ENCODE data around the gene CARD10. TPM values are rescaled to one million over a fixed set of nuclear protein-coding genes. Genes with fewer than 3 reads are reported as not detected.

The CARD10 gene
- total and polyA plus RNA-seq, 4 donors, result 6.8 to 16.3 (median 10.2) TPM

DNA sequence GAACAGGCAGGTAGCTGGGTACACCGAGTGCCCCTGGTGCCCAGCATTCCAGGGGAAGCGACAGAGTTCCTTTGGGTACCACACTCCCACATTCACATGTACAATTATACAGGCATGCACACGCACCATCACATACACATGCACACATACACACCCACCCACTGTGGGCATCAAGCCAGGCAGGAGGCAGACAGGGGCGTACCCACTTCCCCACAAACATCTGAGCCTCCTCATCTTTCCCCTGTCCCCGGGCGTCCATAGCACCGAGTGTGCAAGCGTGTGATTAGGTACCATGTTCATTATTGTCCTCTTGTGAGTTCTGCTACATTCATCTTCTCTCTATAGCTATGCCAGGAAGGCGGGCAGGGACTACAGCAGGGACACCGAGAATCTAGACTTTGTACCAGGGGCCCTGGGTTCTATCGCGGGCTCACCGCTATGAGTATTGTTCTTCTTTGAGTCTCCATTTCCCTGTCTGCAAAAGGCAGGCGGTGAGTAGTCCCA is 2.1 kb upstream of the CARD10 start:
- no peak overlapping the region for H3K9ac ChIP-seq (ENCODE audit: insufficient read depth in 1 of 2, low read length in 2 of 2)
- H3K27ac ChIP-seq (ENCODE audit: low read depth in 1 of 2, low read length in 1 of 2), result no peak overlapping the region
- TF ChIP-seq, protein P1, sequence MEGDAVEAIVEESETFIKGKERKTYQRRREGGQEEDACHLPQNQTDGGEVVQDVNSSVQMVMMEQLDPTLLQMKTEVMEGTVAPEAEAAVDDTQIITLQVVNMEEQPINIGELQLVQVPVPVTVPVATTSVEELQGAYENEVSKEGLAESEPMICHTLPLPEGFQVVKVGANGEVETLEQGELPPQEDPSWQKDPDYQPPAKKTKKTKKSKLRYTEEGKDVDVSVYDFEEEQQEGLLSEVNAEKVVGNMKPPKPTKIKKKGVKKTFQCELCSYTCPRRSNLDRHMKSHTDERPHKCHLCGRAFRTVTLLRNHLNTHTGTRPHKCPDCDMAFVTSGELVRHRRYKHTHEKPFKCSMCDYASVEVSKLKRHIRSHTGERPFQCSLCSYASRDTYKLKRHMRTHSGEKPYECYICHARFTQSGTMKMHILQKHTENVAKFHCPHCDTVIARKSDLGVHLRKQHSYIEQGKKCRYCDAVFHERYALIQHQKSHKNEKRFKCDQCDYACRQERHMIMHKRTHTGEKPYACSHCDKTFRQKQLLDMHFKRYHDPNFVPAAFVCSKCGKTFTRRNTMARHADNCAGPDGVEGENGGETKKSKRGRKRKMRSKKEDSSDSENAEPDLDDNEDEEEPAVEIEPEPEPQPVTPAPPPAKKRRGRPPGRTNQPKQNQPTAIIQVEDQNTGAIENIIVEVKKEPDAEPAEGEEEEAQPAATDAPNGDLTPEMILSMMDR (IDR thresholded peaks at IDR 0.05; ENCODE audit: control extremely low read depth, extremely low read depth), result no peak
- ATAC-seq (ENCODE audit: insufficient read depth, low FRiP score) (no peak), DNase-seq (peak in 1 of 3 donors; percentile 13)
- 54 to 59% methylated on average over 14 of the region's 14 CpGs for WGBS, 2 donors
- H3K27me3 ChIP-seq (ENCODE audit: control insufficient read depth in 3 of 3, insufficient read depth in 3 of 3, low read length in 2 of 3), result peaks cover 0 to 3% (median 0%) of the 10 kb centered on the region in 3 donors
- H3K4me1 ChIP-seq (ENCODE audit: control insufficient read depth in 5 of 5, insufficient read depth in 5 of 5, low read length in 5 of 5), result peaks cover 0 to 11% (median 0%) of the 10 kb centered on the region in 5 donors
- no peaks in the 10 kb centered on the region for H3K9me3 ChIP-seq (ENCODE audit: control insufficient read depth in 4 of 4, insufficient read depth in 3 of 4, low read length in 3 of 4)
- no peak overlapping the region for H3K4me3 ChIP-seq
- no peaks in the 10 kb centered on the region for H3K36me3 ChIP-seq (ENCODE audit: control insufficient read depth in 4 of 4, insufficient read depth in 4 of 4, low read length in 4 of 4)

DNA sequence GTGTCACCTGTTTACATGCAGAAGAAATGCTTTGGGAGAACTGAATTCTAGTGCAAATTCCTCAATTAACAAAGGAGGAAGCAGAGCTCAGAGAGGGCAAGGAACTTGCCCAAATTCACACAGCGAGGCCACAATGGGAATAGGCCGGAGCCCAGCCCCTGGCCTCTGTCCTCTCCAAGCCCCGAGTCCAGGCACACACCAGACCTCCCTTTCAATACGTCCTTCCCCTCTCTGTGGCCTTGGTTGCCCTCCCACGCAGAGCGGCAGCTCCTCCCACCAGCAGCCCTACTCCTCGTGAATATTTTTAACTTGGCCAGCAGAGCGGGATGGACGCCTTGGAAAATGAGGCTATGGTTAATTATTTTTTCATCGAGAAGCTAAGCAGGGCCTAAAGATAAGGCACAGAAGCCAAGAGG is 1.6 kb upstream of the CARD10 start:
- H3K4me3 ChIP-seq, result no peak overlapping the region
- H3K4me1 ChIP-seq (ENCODE audit: control insufficient read depth in 5 of 5, insufficient read depth in 5 of 5, low read length in 5 of 5), result peaks cover 0 to 9% (median 0%) of the 10 kb centered on the region in 5 donors
- no peak for ATAC-seq (ENCODE audit: insufficient read depth, low FRiP score)
- 52 to 70% methylated on average over 10 of the region's 10 CpGs for WGBS, 2 donors
- peaks cover 0 to 3% (median 0%) of the 10 kb centered on the region in 4 donors for H3K9me3 ChIP-seq (ENCODE audit: control insufficient read depth in 4 of 4, insufficient read depth in 3 of 4, low read length in 3 of 4)
- TF ChIP-seq, protein P1 (IDR thresholded peaks at IDR 0.05; ENCODE audit: control extremely low read depth, extremely low read depth), result no peak
- H3K27me3 ChIP-seq (ENCODE audit: control insufficient read depth in 3 of 3, insufficient read depth in 3 of 3, low read length in 2 of 3), result peaks cover 0 to 3% (median 0%) of the 10 kb centered on the region in 3 donors
- H3K27ac ChIP-seq (ENCODE audit: low read depth in 1 of 2, low read length in 1 of 2), result no peak overlapping the region
- DNase-seq, result peak in 1 of 3 donors; percentile 14
- H3K9ac ChIP-seq (ENCODE audit: insufficient read depth in 1 of 2, low read length in 2 of 2), result no peak overlapping the region
- peaks cover 0 to 3% (median 0%) of the 10 kb centered on the region in 4 donors for H3K36me3 ChIP-seq (ENCODE audit: control insufficient read depth in 4 of 4, insufficient read depth in 4 of 4, low read length in 4 of 4)

DNA sequence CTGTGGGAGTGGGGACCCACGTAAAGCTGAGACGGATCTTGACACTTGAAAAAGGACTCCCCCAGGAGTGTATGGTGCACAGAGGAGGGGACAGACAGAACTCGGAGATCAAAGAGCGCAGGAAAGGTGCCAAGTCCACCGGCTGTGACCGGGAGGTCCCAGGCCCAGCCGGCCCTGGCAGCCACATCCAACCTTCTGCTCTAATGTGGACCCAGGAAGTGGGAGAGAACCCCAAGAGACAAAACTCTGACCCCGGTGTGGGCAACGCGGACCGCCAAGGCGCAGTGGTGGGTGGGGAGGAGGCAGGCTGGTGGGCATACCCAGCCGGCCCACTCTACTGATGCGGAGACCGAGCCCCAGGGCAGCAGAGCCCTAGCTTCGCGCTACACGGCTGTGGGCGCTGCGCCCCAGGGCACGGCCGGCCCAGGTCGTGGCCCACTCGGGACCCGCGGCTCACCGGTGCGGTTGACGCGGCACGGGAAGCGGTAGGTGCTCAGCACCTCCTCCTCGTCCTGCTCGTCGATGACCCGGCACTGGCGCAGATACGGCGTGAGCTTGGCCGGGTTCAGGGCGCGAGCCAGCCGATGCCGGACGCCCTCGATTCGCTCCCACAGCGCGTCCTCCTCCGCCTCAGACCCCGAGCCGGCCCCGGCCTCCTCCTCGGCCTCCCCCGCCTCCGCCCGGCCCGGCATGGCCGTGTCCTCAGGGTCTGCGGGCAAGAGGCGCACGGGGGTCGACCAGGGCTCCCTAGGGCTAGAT is 527 bp downstream of the CARD10 start:
- peaks cover 0 to 3% (median 0%) of the 10 kb centered on the region in 3 donors for H3K27me3 ChIP-seq (ENCODE audit: control insufficient read depth in 3 of 3, insufficient read depth in 3 of 3, low read length in 2 of 3)
- TF ChIP-seq, protein P1 (IDR thresholded peaks at IDR 0.05; ENCODE audit: control extremely low read depth, extremely low read depth), result no peak
- H3K4me3 ChIP-seq, result peak overlapping the region; percentile 62
- DNase-seq (peak in 1 of 3 donors; percentile 26), ATAC-seq (ENCODE audit: insufficient read depth, low FRiP score) (no peak)
- WGBS, 2 donors, result 12 to 22% methylated on average over 53 to 63 of the region's 63 CpGs
- peaks cover 0 to 4% (median 0%) of the 10 kb centered on the region in 4 donors for H3K36me3 ChIP-seq (ENCODE audit: control insufficient read depth in 4 of 4, insufficient read depth in 4 of 4, low read length in 4 of 4)
- peaks cover 0 to 3% (median 0%) of the 10 kb centered on the region in 4 donors for H3K9me3 ChIP-seq (ENCODE audit: control insufficient read depth in 4 of 4, insufficient read depth in 3 of 4, low read length in 3 of 4)
- peak overlapping the region; percentile 71 to 73 for H3K27ac ChIP-seq (ENCODE audit: low read depth in 1 of 2, low read length in 1 of 2)
- H3K9ac ChIP-seq (ENCODE audit: insufficient read depth in 1 of 2, low read length in 2 of 2), result peak overlapping the region in 1 of 2 donors; percentile 43
- peaks cover 0 to 7% (median 0%) of the 10 kb centered on the region in 5 donors for H3K4me1 ChIP-seq (ENCODE audit: control insufficient read depth in 5 of 5, insufficient read depth in 5 of 5, low read length in 5 of 5)

Measured in lung (tissue), 12 donors.